ENCODE data around the gene GDPD3. TPM values are rescaled to one million over a fixed set of nuclear protein-coding genes. Genes with fewer than 3 reads are reported as not detected.

GDPD3 gene
- total RNA-seq, 1 donor from 2014 or later, result 1.8 TPM

- DNase-seq (ENCODE audit: low read depth) (no peak), FAIRE-seq (no peak)
- H3K9me3 Mint-ChIP-seq (ENCODE audit: unreplicated experiment), result no peaks in the 10 kb centered on the region
- no peak overlapping the region for H3K4me3 Mint-ChIP-seq (ENCODE audit: unreplicated experiment)
- H3K9me3 ChIP-seq (ENCODE audit: insufficient read depth, low read depth, low read length), result no peaks in the 10 kb centered on the region
- H3K79me2 ChIP-seq (ENCODE audit: insufficient read depth, low read length), result peaks cover 6% of the 10 kb centered on the region
- H3K9ac ChIP-seq (ENCODE audit: low read length), result no peak overlapping the region
- H4K20me1 ChIP-seq (ENCODE audit: insufficient read depth, low read length), result peaks cover 3% of the 10 kb centered on the region
- no peaks in the 10 kb centered on the region for H3K27me3 Mint-ChIP-seq (ENCODE audit: low read depth, unreplicated experiment)
- no peak for TF ChIP-seq EZH2 (IDR thresholded peaks at IDR 0.05; ENCODE audit: insufficient read depth, low read length)
- TF ChIP-seq, protein P1, sequence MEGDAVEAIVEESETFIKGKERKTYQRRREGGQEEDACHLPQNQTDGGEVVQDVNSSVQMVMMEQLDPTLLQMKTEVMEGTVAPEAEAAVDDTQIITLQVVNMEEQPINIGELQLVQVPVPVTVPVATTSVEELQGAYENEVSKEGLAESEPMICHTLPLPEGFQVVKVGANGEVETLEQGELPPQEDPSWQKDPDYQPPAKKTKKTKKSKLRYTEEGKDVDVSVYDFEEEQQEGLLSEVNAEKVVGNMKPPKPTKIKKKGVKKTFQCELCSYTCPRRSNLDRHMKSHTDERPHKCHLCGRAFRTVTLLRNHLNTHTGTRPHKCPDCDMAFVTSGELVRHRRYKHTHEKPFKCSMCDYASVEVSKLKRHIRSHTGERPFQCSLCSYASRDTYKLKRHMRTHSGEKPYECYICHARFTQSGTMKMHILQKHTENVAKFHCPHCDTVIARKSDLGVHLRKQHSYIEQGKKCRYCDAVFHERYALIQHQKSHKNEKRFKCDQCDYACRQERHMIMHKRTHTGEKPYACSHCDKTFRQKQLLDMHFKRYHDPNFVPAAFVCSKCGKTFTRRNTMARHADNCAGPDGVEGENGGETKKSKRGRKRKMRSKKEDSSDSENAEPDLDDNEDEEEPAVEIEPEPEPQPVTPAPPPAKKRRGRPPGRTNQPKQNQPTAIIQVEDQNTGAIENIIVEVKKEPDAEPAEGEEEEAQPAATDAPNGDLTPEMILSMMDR (IDR thresholded peaks at IDR 0.05; ENCODE audit: insufficient read depth, low read depth, low read length), result peak; percentile 30
- peaks cover 14% of the 10 kb centered on the region for H3K4me1 Mint-ChIP-seq (ENCODE audit: low read depth, unreplicated experiment)
- peak overlapping the region; percentile 100 for H3K4me2 ChIP-seq (ENCODE audit: low read length)
- no peak overlapping the region for H3K27ac ChIP-seq (ENCODE audit: low read depth, low read length)
- no peaks in the 10 kb centered on the region for H3K27me3 ChIP-seq (ENCODE audit: insufficient read depth, low read length)
- H3K27ac Mint-ChIP-seq (ENCODE audit: unreplicated experiment), result no peak overlapping the region
- no peak overlapping the region for H2AFZ ChIP-seq (ENCODE audit: low read depth, low read length)
- H3K36me3 Mint-ChIP-seq (ENCODE audit: low read depth, unreplicated experiment), result peaks cover 3% of the 10 kb centered on the region
- peaks cover 19% of the 10 kb centered on the region for H3K4me1 ChIP-seq (ENCODE audit: insufficient read depth, low read length)
- H3K36me3 ChIP-seq (ENCODE audit: insufficient read depth, low read length), result peaks cover 2% of the 10 kb centered on the region
- no peak overlapping the region for H3K4me3 ChIP-seq (ENCODE audit: insufficient read depth, low read depth, low read length)
Observed at GRCh38 chr16:30054959-30055553, 58.3 kb downstream of the GDPD3 start.

Other genes starting within 250 kb of the GDPD3 start
- gene SEZ6L2, start 214.0 kb downstream of the GDPD3 start, total RNA-seq, result 69.6 and 90.6 TPM in 2 replicates
- gene ASPHD1, start 213.0 kb downstream of the GDPD3 start, total RNA-seq, result 43.3 and 44.8 TPM in 2 replicates
- gene KCTD13, start 187.3 kb downstream of the GDPD3 start, total RNA-seq, result 25.1 and 27.1 TPM in 2 replicates
- 96.6 and 104 TPM in 2 replicates for gene TMEM219, start 151.5 kb downstream of the GDPD3 start, total RNA-seq
- gene TAOK2, start 139.7 kb downstream of the GDPD3 start, total RNA-seq, result 55.2 and 55.9 TPM in 2 replicates
- gene HIRIP3, start 117.9 kb downstream of the GDPD3 start, total RNA-seq, result 4.3 and 5.0 TPM in 2 replicates
- gene INO80E, start 117.3 kb downstream of the GDPD3 start, total RNA-seq, result 58.5 and 64.8 TPM in 2 replicates
- 0.50 and 0.89 TPM in 2 replicates for gene DOC2A, start 102.5 kb downstream of the GDPD3 start, total RNA-seq
- not detected in 2 replicates for gene C16orf92, start 90.3 kb downstream of the GDPD3 start, total RNA-seq
- 1.4 and 1.9 TPM in 2 replicates for gene TLCD3B, start 82.3 kb downstream of the GDPD3 start, total RNA-seq
- gene ALDOA, start 47.8 kb downstream of the GDPD3 start, total RNA-seq, result 1,795 and 1,830 TPM in 2 replicates
- 140 TPM in 2 replicates for gene PPP4C, start 37.5 kb downstream of the GDPD3 start, total RNA-seq
- gene TBX6, start 21.6 kb downstream of the GDPD3 start, total RNA-seq, result 0.22 and 0.27 TPM in 2 replicates
- 20.5 and 25.2 TPM in 2 replicates for gene YPEL3, start 17.3 kb downstream of the GDPD3 start, total RNA-seq
- gene MAPK3, start 9.7 kb upstream of the GDPD3 start, total RNA-seq, result 28.7 and 35.1 TPM in 2 replicates
- gene CORO1A, start 70.1 kb upstream of the GDPD3 start, total RNA-seq, result 3.1 and 4.0 TPM in 2 replicates
- 125 and 149 TPM in 2 replicates for gene BOLA2B, start 80.1 kb upstream of the GDPD3 start, total RNA-seq
- 10.9 and 14.5 TPM in 2 replicates for gene SLX1A, start 80.3 kb upstream of the GDPD3 start, total RNA-seq
- gene SULT1A3, start 85.7 kb upstream of the GDPD3 start, total RNA-seq, result 8.6 and 11.9 TPM in 2 replicates
- 7.7 and 12.3 TPM in 2 replicates for gene NPIPB13, start 134.9 kb upstream of the GDPD3 start, total RNA-seq
- gene CD2BP2, start 241.8 kb upstream of the GDPD3 start, total RNA-seq, result 58.8 TPM in 2 replicates